Stimulated activated CD8-positive, alpha-beta memory T cell treated with anti-CD3 and anti-CD28 coated beads, Interleukin-7, amount 100 ng/mL, for 24 hours (primary cell): ENCODE measurements around the gene ZNF559.

ENCODE experiments used
- DNase-seq: peaks from one replicate; pipeline ENCODE4 v3.0.0-alpha.2; 2020; ENCODE audit warnings: low read depth

ZNF559 gene

DNA sequence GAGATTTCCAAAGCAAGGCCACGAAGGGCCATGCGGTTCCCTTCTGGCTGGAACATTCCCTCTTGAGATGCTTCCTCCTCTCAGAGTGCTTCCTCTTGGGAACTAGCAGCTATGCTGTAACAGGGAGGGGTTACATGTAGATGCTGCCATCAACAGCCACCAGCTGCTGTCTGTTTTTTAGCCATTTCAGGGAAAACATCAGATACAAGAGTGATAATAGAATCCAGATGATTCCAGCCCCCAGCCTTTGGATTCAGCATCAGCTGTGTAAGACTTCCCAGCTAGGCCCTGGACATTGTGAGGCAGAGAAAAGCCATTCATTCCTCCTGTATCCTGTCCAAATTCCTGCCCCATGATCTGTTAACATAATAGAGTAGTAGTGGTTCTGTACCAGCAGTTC is 30.7 kb downstream of the ZNF559 start:
- DNase-seq = no peak

DNA sequence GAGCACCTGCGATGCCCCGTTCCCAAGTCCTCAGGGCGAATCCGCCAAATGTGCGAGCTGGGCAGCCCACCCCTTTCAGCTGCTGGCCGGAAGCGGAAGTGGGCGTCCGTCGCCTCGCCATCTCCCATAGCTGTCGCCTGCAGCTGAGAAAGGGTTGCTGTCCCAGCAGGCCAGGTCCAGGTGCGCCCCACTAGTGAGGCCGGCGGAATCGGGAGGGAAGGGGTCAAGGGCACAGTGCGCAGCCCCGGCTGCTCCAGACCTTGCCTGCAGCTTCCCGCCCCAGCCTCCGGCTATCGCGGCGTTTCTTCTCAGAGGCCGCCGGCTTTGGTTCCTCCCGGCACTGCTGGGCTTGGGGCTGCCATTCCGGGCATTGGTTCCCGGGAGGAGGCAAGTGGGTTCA is 38.9 kb downstream of the ZNF559 start, which contains the start of gene ZNF177:
Gene ZNF177, plus strand, starts transcription at position 109 of the 400 bp plus-strand sequence. CDS start 15,299 bp downstream, outside the sequence.
- DNase-seq = no peak

DNA sequence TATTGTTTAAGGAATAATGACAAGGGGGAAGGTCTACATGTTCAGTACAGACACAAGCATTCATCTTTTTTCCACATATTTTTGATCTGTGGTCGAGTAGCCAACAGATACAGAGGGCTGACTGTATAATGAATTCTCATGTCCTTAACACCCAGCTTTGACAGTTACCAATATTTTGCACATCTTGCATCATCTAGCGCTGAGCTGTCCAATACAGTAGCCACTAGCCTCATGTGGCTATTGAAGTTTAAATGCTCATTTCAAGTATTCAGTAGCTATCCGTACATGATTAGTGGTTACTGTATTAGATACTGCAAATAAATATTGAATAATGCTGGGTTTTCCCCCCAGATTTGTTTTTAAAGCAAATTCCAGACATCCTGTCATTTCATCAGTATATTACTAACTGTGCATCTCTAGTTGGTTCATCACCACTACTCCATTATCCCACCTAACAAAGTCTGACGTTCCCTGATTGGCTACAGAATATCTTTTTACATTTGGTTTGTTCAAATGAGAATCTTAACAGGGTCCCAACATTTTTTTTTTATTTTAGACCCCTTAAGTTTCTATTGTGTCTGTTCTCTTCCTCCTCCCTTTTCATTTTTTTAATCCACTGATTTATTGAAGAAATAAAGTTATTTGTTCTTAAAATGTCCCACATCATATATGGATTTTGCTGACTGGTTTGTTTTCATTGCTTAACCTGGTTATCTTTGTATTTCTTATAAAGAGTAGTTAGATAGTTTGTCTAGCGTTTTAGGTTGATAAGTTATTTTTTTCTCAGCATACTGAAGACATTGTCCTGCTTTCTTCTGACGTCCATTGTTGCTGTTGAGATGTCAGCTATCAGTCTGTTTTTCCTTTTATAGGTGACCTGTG is 47.0 kb downstream of the ZNF559 start:
- no peak for DNase-seq

DNA sequence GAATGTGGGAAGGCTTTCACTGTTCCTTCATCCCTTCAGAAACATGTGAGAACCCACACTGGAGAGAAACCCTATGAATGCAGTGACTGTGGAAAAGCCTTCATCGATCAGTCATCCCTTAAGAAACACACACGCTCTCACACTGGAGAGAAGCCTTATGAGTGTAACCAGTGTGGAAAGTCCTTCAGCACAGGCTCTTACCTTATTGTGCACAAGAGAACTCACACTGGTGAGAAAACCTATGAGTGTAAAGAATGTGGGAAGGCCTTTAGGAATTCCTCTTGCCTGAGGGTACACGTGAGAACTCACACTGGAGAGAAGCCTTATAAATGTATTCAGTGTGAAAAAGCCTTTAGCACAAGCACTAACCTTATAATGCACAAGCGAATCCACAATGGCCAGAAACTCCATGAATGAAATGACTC is 57.4 kb downstream of the ZNF559 start:
- DNase-seq = no peak
